Progenitor cell of endocrine pancreas (in vitro differentiated cells): ENCODE measurements around the gene RALGPS1. TPM values are rescaled to one million over a fixed set of nuclear protein-coding genes. Genes with fewer than 3 reads are reported as not detected.

ENCODE experiments used
- DNase-seq: peaks from one replicate; pipeline ENCODE4 v3.0.0; 2021; ENCODE audit warnings: low spot score; ENCODE audit not compliant: unreplicated experiment
- H3K27ac Mint-ChIP-seq: 2 replicates; pipeline ENCODE4 v1.8.0; 2021; ENCODE audit warnings: mild to moderate bottlenecking, moderate library complexity, mixed read lengths
- H3K27me3 Mint-ChIP-seq: 2 replicates; pipeline ENCODE4 v1.8.0; 2021; ENCODE audit warnings: mixed read lengths
- H3K36me3 Mint-ChIP-seq: 2 replicates; pipeline ENCODE4 v1.8.0; 2022; ENCODE audit warnings: mixed read lengths; ENCODE audit not compliant: insufficient read depth
- H3K4me1 Mint-ChIP-seq: 2 replicates; pipeline ENCODE4 v1.8.0; 2021; ENCODE audit warnings: low read depth, mixed read lengths
- H3K4me3 Mint-ChIP-seq: 2 replicates; pipeline ENCODE4 v1.8.0; 2021; ENCODE audit warnings: low read depth, mild to moderate bottlenecking, moderate library complexity, mixed read lengths
- H3K9me3 Mint-ChIP-seq: 2 replicates; pipeline ENCODE4 v1.8.0; 2021; ENCODE audit warnings: low read depth, mixed read lengths
- total RNA-seq: library from RNA; stranded (reverse); gene quantifications from 2 replicates; pipeline ENCODE4 v1.2.1, GENCODE V29; 2021
- TF ChIP-seq, protein P1 (sequence below): fragments of 200-600 bp; sonication (generic); IDR thresholded peaks from one replicate; pipeline ENCODE4 v1.5.0; 2021; ENCODE audit warnings: antibody characterized with exemption, mild to moderate bottlenecking; ENCODE audit not compliant: unreplicated experiment

RALGPS1 gene
- total RNA-seq, 1 donor from 2014 or later: 39.2 TPM

DNA sequence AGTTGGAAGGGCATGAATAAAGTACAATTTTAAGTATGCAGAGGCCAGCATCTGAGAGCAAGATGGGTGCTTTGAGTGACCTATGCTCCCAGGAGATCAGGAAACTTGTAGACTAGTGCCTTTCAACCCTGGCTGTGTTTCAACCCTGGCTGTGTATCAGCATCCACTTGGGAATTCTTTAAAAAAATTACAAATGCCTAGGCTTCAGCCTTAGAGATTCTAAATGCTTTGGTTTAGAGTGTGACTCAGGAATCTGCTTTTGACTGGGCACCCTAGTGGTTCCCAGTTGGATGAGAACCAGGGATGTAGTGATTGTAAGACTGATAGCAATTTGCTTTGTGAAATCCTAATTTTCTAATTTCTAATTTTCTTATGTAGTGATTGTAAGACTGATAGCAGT, 65.6 kb downstream of the RALGPS1 start:
- no peak for DNase-seq
- TF ChIP-seq, protein P1, sequence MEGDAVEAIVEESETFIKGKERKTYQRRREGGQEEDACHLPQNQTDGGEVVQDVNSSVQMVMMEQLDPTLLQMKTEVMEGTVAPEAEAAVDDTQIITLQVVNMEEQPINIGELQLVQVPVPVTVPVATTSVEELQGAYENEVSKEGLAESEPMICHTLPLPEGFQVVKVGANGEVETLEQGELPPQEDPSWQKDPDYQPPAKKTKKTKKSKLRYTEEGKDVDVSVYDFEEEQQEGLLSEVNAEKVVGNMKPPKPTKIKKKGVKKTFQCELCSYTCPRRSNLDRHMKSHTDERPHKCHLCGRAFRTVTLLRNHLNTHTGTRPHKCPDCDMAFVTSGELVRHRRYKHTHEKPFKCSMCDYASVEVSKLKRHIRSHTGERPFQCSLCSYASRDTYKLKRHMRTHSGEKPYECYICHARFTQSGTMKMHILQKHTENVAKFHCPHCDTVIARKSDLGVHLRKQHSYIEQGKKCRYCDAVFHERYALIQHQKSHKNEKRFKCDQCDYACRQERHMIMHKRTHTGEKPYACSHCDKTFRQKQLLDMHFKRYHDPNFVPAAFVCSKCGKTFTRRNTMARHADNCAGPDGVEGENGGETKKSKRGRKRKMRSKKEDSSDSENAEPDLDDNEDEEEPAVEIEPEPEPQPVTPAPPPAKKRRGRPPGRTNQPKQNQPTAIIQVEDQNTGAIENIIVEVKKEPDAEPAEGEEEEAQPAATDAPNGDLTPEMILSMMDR: no peak
- H3K36me3 Mint-ChIP-seq: peaks cover 9% of the 10 kb centered on the region
- H3K4me3 Mint-ChIP-seq: no peak overlapping the region
- no peak overlapping the region for H3K27ac Mint-ChIP-seq
- H3K4me1 Mint-ChIP-seq: no peaks in the 10 kb centered on the region
- no peaks in the 10 kb centered on the region for H3K27me3 Mint-ChIP-seq
- no peaks in the 10 kb centered on the region for H3K9me3 Mint-ChIP-seq

DNA sequence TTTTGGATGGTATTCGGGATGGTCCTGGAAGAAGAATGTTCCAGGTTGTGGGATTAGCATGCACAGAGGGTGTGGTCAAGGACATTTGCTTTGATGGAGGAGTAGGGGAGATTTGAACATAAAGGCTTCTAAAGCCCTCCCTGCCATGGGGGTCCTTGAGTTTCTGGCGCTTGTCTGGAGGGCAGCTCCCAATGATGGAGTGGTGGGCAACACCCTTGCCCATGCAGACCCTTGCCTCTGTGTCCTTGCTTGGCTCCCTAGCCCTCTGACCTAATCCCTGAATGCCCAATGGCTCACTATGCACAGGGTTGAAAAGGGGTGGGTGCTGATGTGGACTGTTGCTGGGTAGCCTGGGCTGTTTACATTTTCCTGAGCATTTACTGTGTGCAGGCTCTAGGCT, 66.6 kb downstream of the RALGPS1 start:
- no peak overlapping the region for H3K27ac Mint-ChIP-seq
- H3K4me3 Mint-ChIP-seq: no peak overlapping the region
- no peaks in the 10 kb centered on the region for H3K27me3 Mint-ChIP-seq
- H3K9me3 Mint-ChIP-seq: no peaks in the 10 kb centered on the region
- TF ChIP-seq, protein P1: no peak
- no peak for DNase-seq
- H3K4me1 Mint-ChIP-seq: no peaks in the 10 kb centered on the region
- peaks cover 9% of the 10 kb centered on the region for H3K36me3 Mint-ChIP-seq

DNA sequence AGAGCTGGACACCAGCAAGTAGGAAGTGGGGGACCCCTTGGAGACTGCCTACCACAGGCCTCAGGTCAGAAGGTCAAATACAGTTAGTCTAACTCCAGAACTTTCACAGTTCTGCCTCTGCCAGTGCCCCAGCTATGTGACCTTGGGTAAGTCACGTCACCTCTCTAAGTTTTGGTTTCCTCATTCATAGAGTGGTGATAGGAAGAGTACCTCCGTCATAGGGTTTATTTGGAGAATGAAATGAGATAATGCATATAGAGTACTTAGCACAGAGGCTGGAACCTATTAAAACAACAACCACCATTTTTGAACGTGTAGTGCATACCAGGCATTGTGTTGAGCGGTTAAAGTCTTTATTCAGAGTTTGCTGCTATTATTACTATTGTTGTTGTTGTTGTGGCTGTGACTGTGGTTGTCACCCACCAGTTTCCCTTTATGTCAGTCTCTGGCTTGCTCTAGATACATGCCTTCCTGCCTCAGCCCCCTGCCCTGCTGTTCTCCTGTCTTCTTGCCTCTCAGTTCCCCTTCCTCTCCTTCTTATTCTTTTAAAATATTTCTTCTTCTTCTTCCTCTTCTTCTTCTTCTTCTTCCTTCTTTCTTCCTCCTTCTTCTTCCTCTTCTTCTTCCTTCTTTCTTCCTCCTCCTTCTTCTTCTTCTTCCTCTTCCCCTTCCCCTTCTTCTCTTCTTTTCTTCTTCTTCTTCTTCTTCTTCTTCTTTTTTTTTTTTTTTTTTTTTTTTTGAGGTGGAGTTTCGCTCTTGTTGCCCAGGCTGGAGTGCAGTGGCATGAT, 67.8 kb downstream of the RALGPS1 start:
- TF ChIP-seq, protein P1: no peak

DNA sequence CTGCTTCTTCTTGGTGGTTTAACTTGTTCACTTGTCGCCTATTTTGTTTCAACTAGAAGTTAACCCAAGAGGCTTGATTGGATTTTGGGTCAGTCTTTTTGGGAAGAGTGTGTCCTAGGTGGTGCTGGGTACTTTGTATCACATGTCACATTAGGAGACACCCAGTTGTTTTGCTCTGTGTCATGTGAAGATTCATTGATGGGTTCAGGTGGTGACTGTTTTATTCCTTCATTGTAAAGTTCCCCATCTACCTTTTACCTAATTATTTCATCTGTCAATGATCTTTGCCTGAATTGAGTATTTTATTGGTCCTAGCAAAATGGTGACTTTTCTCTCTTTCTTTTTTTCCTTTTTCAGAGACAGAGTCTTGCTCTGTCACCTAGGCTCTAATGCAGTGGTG, 69.2 kb downstream of the RALGPS1 start:
- Mint-ChIP-seq H3K36me3 (peaks cover 4% of the 10 kb centered on the region), H3K9me3 (no peaks in the 10 kb centered on the region), H3K4me1 (no peaks in the 10 kb centered on the region), H3K27me3 (no peaks in the 10 kb centered on the region), H3K4me3 (no peak overlapping the region), H3K27ac (no peak overlapping the region)
- TF ChIP-seq, protein P1: no peak
- DNase-seq: no peak

More for the DNA sequence above, 67.8 kb downstream of the RALGPS1 start:
- no peak for DNase-seq
- Mint-ChIP-seq H3K27ac (no peak overlapping the region), H3K27me3 (no peaks in the 10 kb centered on the region), H3K4me3 (no peak overlapping the region), H3K4me1 (no peaks in the 10 kb centered on the region), H3K36me3 (peaks cover 8% of the 10 kb centered on the region), H3K9me3 (no peaks in the 10 kb centered on the region)

DNA sequence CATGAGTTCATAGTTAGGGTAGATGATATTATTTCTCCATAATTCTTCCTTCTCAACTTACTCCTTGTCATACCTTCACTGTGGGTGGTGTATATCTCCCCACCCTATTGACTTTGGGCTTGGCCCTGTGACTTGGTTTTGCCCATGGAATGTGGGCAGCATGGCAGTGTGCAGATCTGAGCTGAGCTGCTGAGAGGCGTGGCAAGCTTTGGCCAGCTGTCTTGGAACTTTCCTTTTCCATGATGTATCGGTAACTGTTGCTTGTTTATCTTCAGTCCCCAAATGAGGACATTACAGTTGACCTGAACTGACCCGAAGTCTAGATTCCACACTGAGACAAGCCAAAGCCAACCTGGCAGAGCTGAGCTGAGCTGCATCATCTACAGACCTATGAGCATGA, 70.4 kb downstream of the RALGPS1 start:
- Mint-ChIP-seq H3K27ac (no peak overlapping the region), H3K9me3 (no peaks in the 10 kb centered on the region), H3K4me1 (no peaks in the 10 kb centered on the region), H3K4me3 (no peak overlapping the region), H3K27me3 (no peaks in the 10 kb centered on the region), H3K36me3 (peaks cover 2% of the 10 kb centered on the region)
- no peak for DNase-seq
- TF ChIP-seq, protein P1: no peak
